GM23338 (cell line): ENCODE measurements around the gene FAF1. TPM values are rescaled to one million over a fixed set of nuclear protein-coding genes. Genes with fewer than 3 reads are reported as not detected.
A peak's percentile ranks its signal among the peaks of the same experiment; 100 is the strongest.

Source experiments
- ATAC-seq: fragments of 200-7000 bp; cut with Tn5 transposase; 3 replicates; pipeline ENCODE4 v1.9.1; 2020
- DNase-seq: peaks from one replicate; pipeline ENCODE4 v3.0.0-alpha.2; 2015; ENCODE audit warnings: low spot score
- H2AFZ ChIP-seq: fragments of 200-600 bp; sonication (generic); 2 replicates; pipeline ENCODE4 v1.8.0; 2016; ENCODE audit warnings: antibody characterized with exemption, mild to moderate bottlenecking, moderate library complexity
- H3F3A ChIP-seq: fragments of 200-600 bp; sonication (generic); replicated peaks from 2 replicates; pipeline ENCODE4 v1.8.0; 2017; ENCODE audit warnings: antibody characterized with exemption, mixed run types, low read depth
- H3K27ac ChIP-seq: fragments of 200-600 bp; sonication (generic); 2 replicates; pipeline ENCODE4 v1.6.1; 2016; ENCODE audit warnings: low read depth
- H3K27me3 ChIP-seq: fragments of 200-600 bp; sonication (generic); 2 replicates; pipeline ENCODE4 v1.8.0; 2016; ENCODE audit warnings: mild to moderate bottlenecking, mixed run types, moderate library complexity; ENCODE audit not compliant: insufficient read depth
- H3K36me3 ChIP-seq: fragments of 200-600 bp; sonication (generic); 2 replicates; pipeline ENCODE4 v1.8.0; 2016; ENCODE audit warnings: mild to moderate bottlenecking; ENCODE audit not compliant: insufficient read depth
- H3K4me1 ChIP-seq: fragments of 200-600 bp; sonication (generic); 2 replicates; pipeline ENCODE4 v1.8.0; 2016; ENCODE audit warnings: mild to moderate bottlenecking, moderate library complexity; ENCODE audit not compliant: insufficient read depth
- H3K4me2 ChIP-seq: fragments of 200-600 bp; sonication (generic); 2 replicates; pipeline ENCODE4 v1.7.1; 2017; ENCODE audit warnings: mixed run types
- H3K4me3 ChIP-seq: fragments of 200-600 bp; sonication (generic); 2 replicates; pipeline ENCODE4 v1.6.1; 2016; ENCODE audit warnings: mixed run types
- H3K79me2 ChIP-seq: fragments of 200-600 bp; sonication (generic); replicated peaks from 2 replicates; pipeline ENCODE4 v1.8.0; 2017; ENCODE audit warnings: mild to moderate bottlenecking; ENCODE audit not compliant: insufficient read depth
- H3K9me2 ChIP-seq: fragments of 200-600 bp; sonication (generic); 2 replicates; pipeline ENCODE4 v1.8.0; 2017; ENCODE audit not compliant: insufficient read depth
- H4K20me1 ChIP-seq: fragments of 200-600 bp; sonication (generic); replicated peaks from 2 replicates; pipeline ENCODE4 v1.8.0; 2017; ENCODE audit warnings: mild to moderate bottlenecking; ENCODE audit not compliant: insufficient read depth
- H3K27ac Mint-ChIP-seq: 2 replicates; pipeline ENCODE4 v1.8.0; 2020; ENCODE audit warnings: inconsistent platforms, mild to moderate bottlenecking, moderate library complexity, mixed read lengths
- H3K27me3 Mint-ChIP-seq: 3 replicates; pipeline ENCODE4 v1.8.0; 2022; ENCODE audit warnings: low read depth, mild to moderate bottlenecking, moderate library complexity, mixed read lengths, inconsistent platforms; ENCODE audit not compliant: insufficient read depth, poor library complexity
- H3K36me3 Mint-ChIP-seq: 3 replicates; pipeline ENCODE4 v1.8.0; 2021; ENCODE audit warnings: low read depth, mild to moderate bottlenecking, inconsistent platforms, moderate library complexity, mixed read lengths
- H3K4me1 Mint-ChIP-seq: 3 replicates; pipeline ENCODE4 v1.8.0; 2020; ENCODE audit warnings: mild to moderate bottlenecking, inconsistent platforms, mixed read lengths
- H3K4me3 Mint-ChIP-seq: 3 replicates; pipeline ENCODE4 v1.8.0; 2021; ENCODE audit warnings: moderate library complexity, mild to moderate bottlenecking, inconsistent platforms, mixed read lengths
- H3K9me3 Mint-ChIP-seq: 3 replicates; pipeline ENCODE4 v1.8.0; 2020; ENCODE audit warnings: moderate library complexity, mild to moderate bottlenecking, inconsistent platforms, mixed read lengths
- CTCF ChIP-seq, 2 experiments: fragments of 200-600 bp in 1 of 2; sonication (generic) in 1 of 2; conservative IDR thresholded peaks; 2 replicates each; pipeline versions ENCODE4 v1.5.1 to v1.6.1; 2016 to 2017; ENCODE audit warnings: antibody characterized with exemption in 2 of 2, low read depth in 2 of 2, mild to moderate bottlenecking in 2 of 2, moderate library complexity in 1 of 2
- ETS1 ChIP-seq: IDR thresholded peaks from 2 replicates; pipeline ENCODE4 v1.6.1; 2016; ENCODE audit warnings: antibody characterized with exemption
- EZH2 ChIP-seq: fragments of 200-600 bp; sonication (generic); IDR thresholded peaks from one replicate; pipeline ENCODE4 v1.8.0; 2017; ENCODE audit warnings: antibody characterized with exemption, mild to moderate bottlenecking, low read depth; ENCODE audit not compliant: unreplicated experiment
- EZH2phosphoT487 ChIP-seq: fragments of 200-600 bp; sonication (generic); IDR thresholded peaks from one replicate; pipeline ENCODE4 v1.8.1; 2018; ENCODE audit warnings: antibody characterized with exemption; ENCODE audit not compliant: unreplicated experiment
- JUNB ChIP-seq: IDR thresholded peaks from one replicate; pipeline ENCODE4 v1.6.1; 2016; ENCODE audit warnings: antibody characterized with exemption; ENCODE audit not compliant: unreplicated experiment
- REST ChIP-seq: IDR thresholded peaks from one replicate; pipeline ENCODE4 v1.6.1; 2018; ENCODE audit warnings: antibody characterized with exemption; ENCODE audit not compliant: unreplicated experiment
- ZNF114 ChIP-seq: fragments of 250-450 bp; sonication (Bioruptor Pico); IDR thresholded peaks from 2 replicates; pipeline ENCODE4 v1.5.0; 2020; ENCODE audit warnings: mild to moderate bottlenecking, moderate library complexity
- ZNF331 ChIP-seq: fragments of 250-450 bp; sonication (Bioruptor Pico); IDR thresholded peaks from 2 replicates; pipeline ENCODE4 v1.5.0; 2020; ENCODE audit warnings: low read depth, mild to moderate bottlenecking, moderate library complexity
- ZNF462 ChIP-seq: fragments of 250-450 bp; sonication (Bioruptor Pico); IDR thresholded peaks from 2 replicates; pipeline ENCODE4 v1.5.0; 2020; ENCODE audit warnings: mild to moderate bottlenecking, moderate library complexity
- polyA plus RNA-seq: library from polyadenylated mRNA; unstranded; fragments of >200 nt; fragmentation: Nextera tagmentation; extraction: Ambion mirVana; gene quantifications from 2 replicates; pipeline ENCODE4 v1.2.1, GENCODE V29; 2016
- total RNA-seq: library from RNA; depleted of rRNA; stranded (reverse); fragments of >200 nt; shearing (Covaris generic); gene quantifications from 2 replicates; pipeline ENCODE4 v1.2.3, GENCODE V29; 2014

The FAF1 gene
- total and polyA plus RNA-seq, 2 experiments from 2014 or later = 24.1 to 53.2 TPM

- TF ChIP-seq ZNF462 (no peak), ZNF114 (CRISPR knock-in tag) (no peak), ZNF331 (CRISPR knock-in tag) (no peak), EZH2phosphoT487 (peak; percentile 33), CTCF (conservative IDR thresholded peaks at IDR 0.05; ENCODE audit: low read depth in 2 of 2) (no peak)
Observed at GRCh38 chr1:50426702-50427085, 533.4 kb downstream of the FAF1 start (continued).

GRCh38 chr1:50426108-50426700 is 533.9 kb downstream of the FAF1 start:
- peak overlapping the region; percentile 34; the same call in 1 of the 2 replicates for H3K4me3 ChIP-seq
- peaks cover 44% of the 10 kb centered on the region for H3K4me1 ChIP-seq
- H3K36me3 ChIP-seq = no peaks in the 10 kb centered on the region; the same call in 1 of the 2 replicates
- H3K9me2 ChIP-seq = no peaks in the 10 kb centered on the region
- Mint-ChIP-seq H3K27me3 (peaks cover 99% of the 10 kb centered on the region), H3K9me3 (peaks cover 6% of the 10 kb centered on the region), H3K27ac (no peak overlapping the region), H3K4me1 (peaks cover 62% of the 10 kb centered on the region), H3K36me3 (peaks cover 4% of the 10 kb centered on the region; the same call in 2 of the 3 replicates), H3K4me3 (no peak overlapping the region)
- DNase-seq (peak; percentile 37), ATAC-seq (no peak)
- H3K79me2 ChIP-seq = no peaks in the 10 kb centered on the region
- peak overlapping the region; percentile 69; the same call in 1 of the 2 replicates for H3K4me2 ChIP-seq
- no peak overlapping the region for H3K27ac ChIP-seq
- H3K27me3 ChIP-seq = peaks cover 100% of the 10 kb centered on the region
- H3F3A ChIP-seq = peaks cover 11% of the 10 kb centered on the region; the same call in 1 of the 2 replicates
- no peak overlapping the region for H2AFZ ChIP-seq
- H4K20me1 ChIP-seq = peaks cover 44% of the 10 kb centered on the region
- TF ChIP-seq JUNB (no peak), ZNF331 (CRISPR knock-in tag) (no peak), EZH2 (peak; percentile 82), ZNF114 (CRISPR knock-in tag) (no peak), EZH2phosphoT487 (no peak), ETS1 (no peak), REST (no peak)
